GM12892 (cell line): Measurements from ENCODE around the gene LIM2.

ENCODE experiments used
- DNase-seq: peaks from one replicate; pipeline ENCODE4 v3.0.0; 2011; ENCODE audit not compliant: insufficient read length
- FAIRE-seq: peaks from 2 replicates; lab custom pipeline; 2011; peaks lifted over from hg19 to GRCh38; lab: Jason Lieb, UNC
- POLR2A ChIP-seq: IDR thresholded peaks from 2 replicates; pipeline ENCODE4 v1.6.1; 2011; ENCODE audit warnings: low read depth, low read length, control low read depth
- POLR2AphosphoS5 ChIP-seq: IDR thresholded peaks from 2 replicates; pipeline ENCODE4 v1.6.1; 2011; ENCODE audit warnings: low read depth, low read length, control low read depth
- TAF1 ChIP-seq: IDR thresholded peaks from 2 replicates; pipeline ENCODE4 v1.6.1; 2011; ENCODE audit warnings: low read depth, mild to moderate bottlenecking, control low read depth, low read length, borderline replicate concordance

LIM2 gene

GRCh38 chr19:51330366-51330765 lies 57.4 kb downstream of the LIM2 start:
- TF ChIP-seq POLR2AphosphoS5 (no peak), TAF1 (no peak), POLR2A (no peak)
- FAIRE-seq (no peak), DNase-seq (no peak)
